Measurements from ENCODE around the gene PSME3.
"Not testable (repeated sequence)": the region's sequence is repeated elsewhere in the genome, so short reads cannot be mapped to it uniquely, and the experiment has no call there.

The PSME3 gene

GRCh38 chr17:42878924-42879595 is 45.9 kb downstream of the PSME3 start:
- no peak for DNase-seq

- no peak for DNase-seq
Measured at GRCh38 chr17:42879596-42879985, 46.4 kb downstream of the PSME3 start.

GRCh38 chr17:42880776-42881310 is 47.6 kb downstream of the PSME3 start:
- no peak for DNase-seq

GRCh38 chr17:42881706-42882105 is 48.5 kb downstream of the PSME3 start:
- not testable (repeated sequence) for DNase-seq

- DNase-seq, result no peak
Measured at GRCh38 chr17:42882166-42882565, 49.0 kb downstream of the PSME3 start.

- DNase-seq, result no peak
Measured at GRCh38 chr17:42883802-42884558, 50.8 kb downstream of the PSME3 start.

GRCh38 chr17:42885806-42886205 is 52.6 kb downstream of the PSME3 start:
- DNase-seq, result not testable (repeated sequence)

DNA sequence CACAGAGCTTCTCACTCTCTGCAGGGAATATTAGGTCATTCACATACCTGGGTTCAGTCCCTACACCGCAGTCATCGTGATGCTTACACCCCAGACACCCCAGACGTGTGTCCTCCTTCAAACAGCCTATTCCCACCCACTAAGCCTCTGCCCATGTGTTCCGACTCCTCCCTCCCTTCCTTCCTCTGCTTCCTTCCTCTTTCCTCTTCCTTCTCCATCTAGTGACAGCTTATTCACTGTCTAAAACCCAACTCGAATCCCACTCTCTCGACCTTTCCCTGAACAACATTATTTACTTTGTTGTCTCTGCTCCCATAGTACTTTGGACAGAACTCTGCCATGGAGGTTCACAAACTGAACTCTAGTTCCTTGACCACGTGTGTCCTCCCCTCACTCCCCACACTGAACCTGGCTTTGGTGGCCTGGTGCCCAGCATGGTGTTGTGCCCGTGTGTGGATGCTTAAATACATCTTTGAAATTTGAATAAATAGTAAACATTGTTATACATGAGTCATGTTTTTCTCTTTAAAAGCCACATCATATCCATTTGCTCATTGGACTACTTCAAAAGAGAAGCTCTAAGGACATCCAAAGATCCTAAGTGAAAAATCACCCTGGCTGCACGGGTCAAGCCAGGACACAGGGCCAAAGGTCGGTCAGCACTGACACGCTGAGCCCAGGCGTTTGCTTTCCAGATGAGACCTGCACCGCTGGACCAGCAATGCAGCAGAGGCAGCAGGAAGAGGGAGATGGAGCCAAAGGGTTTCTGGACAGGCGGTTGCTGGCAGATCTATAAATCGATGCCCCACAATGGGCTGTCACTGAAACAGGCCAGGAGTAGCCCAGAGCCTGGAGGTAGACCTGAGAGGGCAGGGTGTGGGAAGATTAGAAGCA is 53.3 kb downstream of the PSME3 start:
- no peak for DNase-seq

- DNase-seq, result no peak
Measured at GRCh38 chr17:42889809-42890208, 56.6 kb downstream of the PSME3 start.

DNA sequence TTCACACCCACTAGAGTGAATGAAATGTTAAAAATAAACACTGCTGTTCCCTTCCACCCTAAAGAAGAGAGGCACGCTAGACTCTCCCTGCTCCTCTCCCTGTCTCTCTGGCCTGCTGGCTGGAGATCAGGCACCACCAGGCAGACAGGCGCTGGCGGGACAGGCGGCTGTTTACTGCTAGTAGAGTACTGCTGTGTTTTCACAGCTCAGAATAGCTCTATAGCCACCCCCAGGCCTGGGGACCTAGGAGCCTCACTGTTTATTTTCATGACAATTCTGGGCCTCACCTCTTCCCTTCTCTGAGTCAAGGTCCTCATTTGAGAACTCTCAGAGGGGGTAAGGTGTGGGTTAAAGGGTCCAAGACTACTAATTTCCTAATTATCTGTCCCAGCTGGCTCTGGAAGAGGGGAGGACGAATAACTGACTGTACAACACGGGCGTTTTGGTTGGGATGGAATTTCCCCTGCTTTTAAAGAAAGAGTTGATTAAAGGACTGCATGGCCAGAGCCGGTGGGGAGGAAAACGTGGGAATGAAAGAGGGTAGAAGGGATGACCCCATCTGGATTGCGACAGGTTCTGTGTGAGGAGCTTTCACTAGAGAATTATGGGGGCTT is 58.4 kb downstream of the PSME3 start:
- DNase-seq, result no peak

DNA sequence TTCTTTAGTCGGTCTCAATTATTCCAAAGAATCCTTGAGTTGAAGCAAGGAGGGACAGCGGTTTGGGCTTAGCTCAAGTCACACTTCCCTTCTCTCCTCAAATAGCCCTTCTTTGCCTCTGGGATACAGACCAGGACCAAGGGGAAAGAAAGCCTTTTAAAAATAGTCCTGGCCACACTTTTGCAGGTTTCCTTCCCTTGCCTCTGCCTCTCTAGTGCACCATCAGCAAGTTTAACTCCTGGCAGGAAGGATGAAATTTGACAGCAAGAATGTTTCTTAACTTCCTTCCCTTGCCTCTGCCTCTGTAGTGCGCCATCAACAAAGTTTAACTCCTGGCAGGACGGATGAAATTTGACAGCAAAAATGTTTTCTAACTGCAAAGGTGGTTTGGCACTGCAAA is 60.2 kb downstream of the PSME3 start:
- DNase-seq, result no peak

Measured in activated T-cell treated with anti-CD3 and anti-CD28 coated beads for 4 hours (primary cell).